ENCODE measurements around the gene MPDZ. TPM values are rescaled to one million over a fixed set of nuclear protein-coding genes. Genes with fewer than 3 reads are reported as not detected.

MPDZ gene
- total RNA-seq, 1 experiment from 2014 or later: 0.12 TPM

DNA sequence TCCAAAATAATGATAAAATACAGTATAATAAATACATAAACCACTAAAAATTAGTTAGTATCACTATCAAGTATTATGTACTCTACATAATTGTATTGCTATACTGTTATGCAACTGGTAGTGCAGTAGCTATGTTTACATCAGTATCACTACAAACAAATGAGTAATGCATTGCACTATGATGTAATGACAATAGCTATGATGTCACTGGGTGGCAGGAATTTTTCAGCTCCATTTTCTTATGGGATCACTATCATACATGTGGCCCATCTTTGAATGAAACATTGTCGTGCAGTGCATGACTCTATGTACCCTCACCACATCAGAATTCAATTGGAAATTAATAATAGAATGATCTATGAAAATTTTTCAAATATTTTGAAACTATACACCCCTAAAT is 201.3 kb downstream of the MPDZ start:
- Histone ChIP-seq H3K36me3 (ENCODE audit: control insufficient read depth in 1 of 2, insufficient read depth in 2 of 2, low read length in 2 of 2) (no peaks in the 10 kb centered on the region), H3K27ac (ENCODE audit: low read depth, low read length) (no peak overlapping the region), H3K79me2 (ENCODE audit: insufficient read depth, low read length) (no peaks in the 10 kb centered on the region), H3K9me3 (ENCODE audit: control insufficient read depth in 1 of 2, insufficient read depth in 1 of 2, low read depth in 1 of 2, low read length in 2 of 2) (no peaks in the 10 kb centered on the region), H3K9me2 (ENCODE audit: insufficient read depth) (no peaks in the 10 kb centered on the region), H4K20me1 (ENCODE audit: insufficient read depth) (no peaks in the 10 kb centered on the region), H3K9ac (ENCODE audit: low read length) (no peak overlapping the region), H3K4me3 (replicated peaks in 1 of 2; ENCODE audit: low read depth in 1 of 2, low read length in 2 of 2) (no peak overlapping the region), H3K27me3 (ENCODE audit: insufficient read depth, low read length) (no peaks in the 10 kb centered on the region), H3K4me2 (ENCODE audit: low read length) (no peak overlapping the region), H2AFZ (ENCODE audit: low read depth, low read length, poor library complexity, severe bottlenecking) (no peak overlapping the region), H3K4me1 (ENCODE audit: control insufficient read depth in 1 of 2, insufficient read depth in 2 of 2, low read length in 2 of 2) (no peaks in the 10 kb centered on the region)
- no TSS peak for BruUV-seq (replicated peaks)
- CTCF ChIA-PET: no interaction called here
- intact Hi-C loops (cut with micrococcal nuclease): no loop called here
- no peak for ATAC-seq
- POLR2A ChIA-PET: no interaction called here
- no peak for DNase-seq (ENCODE audit: low read depth, low spot score)
- TF ChIP-seq SIN3A (IDR thresholded peaks at IDR 0.05; ENCODE audit: low read depth): no peak
- no peak for TF ChIP-seq SP1 (IDR thresholded peaks at IDR 0.05; ENCODE audit: low read depth)
- no peak for TF ChIP-seq ZFX (IDR thresholded peaks at IDR 0.05)
- no peak for TF ChIP-seq ELF1 (IDR thresholded peaks at IDR 0.05; ENCODE audit: borderline replicate concordance, low read depth)
- no peak for TF ChIP-seq ZNF274 (IDR thresholded peaks at IDR 0.05; ENCODE audit: low read depth, low read length)
- no peak for TF ChIP-seq REST (IDR thresholded peaks at IDR 0.05; ENCODE audit: low read depth)
- no peak for TF ChIP-seq YY1 (IDR thresholded peaks at IDR 0.05; ENCODE audit: extremely low read depth, insufficient replicate concordance, low read depth, low read length)
- RAD21 ChIA-PET (ENCODE audit: low non-redundant PET in 1 of 2, low total read pairs in 2 of 2, uncharacterized antibody in 2 of 2, unreplicated experiment in 2 of 2): no interaction called here

DNA sequence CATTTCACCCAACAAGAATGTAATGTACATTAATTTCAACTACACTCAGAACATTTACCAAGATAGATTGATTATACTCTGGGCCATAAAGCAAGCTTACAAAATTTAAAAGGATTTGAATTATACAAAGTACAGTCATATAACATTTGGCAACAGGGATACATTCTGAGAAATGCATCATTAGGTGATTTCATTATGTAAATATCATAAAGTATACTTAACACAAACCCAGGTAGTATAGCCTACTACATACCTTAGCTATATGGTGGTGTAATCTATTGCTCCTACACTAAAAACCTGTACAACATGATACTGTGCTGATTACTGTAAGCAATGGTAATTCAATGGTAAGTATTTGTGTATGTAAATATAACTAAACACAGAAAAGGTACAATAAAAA is 202.9 kb downstream of the MPDZ start:
- H3K27ac ChIP-seq (ENCODE audit: low read depth, low read length): no peak overlapping the region
- no TSS peak for BruUV-seq (replicated peaks)
- POLR2A ChIA-PET: no interaction called here
- ATAC-seq (no peak), DNase-seq (ENCODE audit: low read depth, low spot score) (no peak)
- H3K4me3 ChIP-seq (replicated peaks in 1 of 2; ENCODE audit: low read depth in 1 of 2, low read length in 2 of 2): no peak overlapping the region
- no peaks in the 10 kb centered on the region for H3K79me2 ChIP-seq (ENCODE audit: insufficient read depth, low read length)
- intact Hi-C loops (cut with micrococcal nuclease): no loop called here
- H3K9ac ChIP-seq (ENCODE audit: low read length): no peak overlapping the region
- RAD21 ChIA-PET (ENCODE audit: low non-redundant PET in 1 of 2, low total read pairs in 2 of 2, uncharacterized antibody in 2 of 2, unreplicated experiment in 2 of 2): no interaction called here
- H3K4me2 ChIP-seq (ENCODE audit: low read length): no peak overlapping the region
- H3K9me2 ChIP-seq (ENCODE audit: insufficient read depth): no peaks in the 10 kb centered on the region
- CTCF ChIA-PET: no interaction called here
- H3K27me3 ChIP-seq (ENCODE audit: insufficient read depth, low read length): no peaks in the 10 kb centered on the region
- no peaks in the 10 kb centered on the region for H3K36me3 ChIP-seq (ENCODE audit: control insufficient read depth in 1 of 2, insufficient read depth in 2 of 2, low read length in 2 of 2)
- no peak overlapping the region for H2AFZ ChIP-seq (ENCODE audit: low read depth, low read length, poor library complexity, severe bottlenecking)
- H3K4me1 ChIP-seq (ENCODE audit: control insufficient read depth in 1 of 2, insufficient read depth in 2 of 2, low read length in 2 of 2): no peaks in the 10 kb centered on the region
- no peaks in the 10 kb centered on the region for H4K20me1 ChIP-seq (ENCODE audit: insufficient read depth)
- H3K9me3 ChIP-seq (ENCODE audit: control insufficient read depth in 1 of 2, insufficient read depth in 1 of 2, low read depth in 1 of 2, low read length in 2 of 2): no peaks in the 10 kb centered on the region
- TF ChIP-seq POLR2A (IDR thresholded peaks at IDR 0.05; ENCODE audit: borderline replicate concordance, extremely low read depth, insufficient read depth, insufficient read length) (no peak), CEBPB (IDR thresholded peaks at IDR 0.05; ENCODE audit: low read depth) (no peak), SP1 (IDR thresholded peaks at IDR 0.05; ENCODE audit: low read depth) (no peak), YY1 (IDR thresholded peaks at IDR 0.05; ENCODE audit: extremely low read depth, insufficient replicate concordance, low read depth, low read length) (no peak), ZFX (IDR thresholded peaks at IDR 0.05) (no peak), ZBTB33 (IDR thresholded peaks at IDR 0.05; ENCODE audit: extremely low read depth, insufficient replicate concordance, low read length) (no peak), ATF3 (IDR thresholded peaks at IDR 0.05) (no peak), CTCF (IDR thresholded peaks at IDR 0.05 in 2 of 3, conservative IDR thresholded peaks at IDR 0.05 in 1 of 3; ENCODE audit: borderline replicate concordance in 1 of 3, insufficient read depth in 1 of 3, low read depth in 2 of 3, low read length in 2 of 3) (no peak), MAX (IDR thresholded peaks at IDR 0.05) (no peak)

Data from HCT116 (cell line).